Prostate gland (tissue), 2 donors: ENCODE data around the gene INPP5K. TPM values are rescaled to one million over a fixed set of nuclear protein-coding genes. Genes with fewer than 3 reads are reported as not detected.

ENCODE experiments used
- DNase-seq: peaks from one replicate; pipeline ENCODE4 v3.0.0-alpha.2; 2019; ENCODE audit warnings: low spot score
- H3K27ac ChIP-seq, 2 donors: fragments of 200-600 bp; sonication (generic); 2 replicates each; pipeline ENCODE4 v1.5.1; 2017 to 2019
- H3K27me3 ChIP-seq: fragments of 200-600 bp; sonication (generic); replicated peaks from 2 replicates; pipeline ENCODE4 v1.5.1; 2019; ENCODE audit not compliant: insufficient read depth
- H3K36me3 ChIP-seq, 2 donors: fragments of 200-600 bp; sonication (generic); 1 replicate in 1 of 2; 2 replicates in 1 of 2; pipeline versions ENCODE4 v1.5.1 to v1.8.1; 2017 to 2019
- H3K4me1 ChIP-seq: fragments of 200-600 bp; sonication (generic); replicated peaks from 2 replicates; pipeline ENCODE4 v1.5.1; 2019
- H3K4me3 ChIP-seq, 2 donors: fragments of 200-600 bp; sonication (generic); 2 replicates each; pipeline ENCODE4 v1.5.1; 2017 to 2019
- H3K9me3 ChIP-seq: fragments of 200-600 bp; sonication (generic); 2 replicates; pipeline ENCODE4 v1.5.1; 2017
- CTCF ChIP-seq, 4 experiments: fragments of 200-600 bp in 2 of 4; fragments of 450-650 bp in 2 of 4; sonication (generic) in 2 of 4; IDR thresholded peaks; 1 replicate in 3 of 4; 2 replicates in 1 of 4; pipeline ENCODE4 v1.5.1; 2016 to 2019; ENCODE audit warnings: antibody characterized with exemption in 4 of 4, mild to moderate bottlenecking in 2 of 4, moderate library complexity in 2 of 4
- POLR2A ChIP-seq: fragments of 450-650 bp; IDR thresholded peaks from one replicate; pipeline ENCODE4 v1.6.1; 2016; ENCODE audit warnings: antibody characterized with exemption, mild to moderate bottlenecking
- POLR2AphosphoS5 ChIP-seq: sonication (generic); formaldehyde crosslinking; IDR thresholded peaks from one replicate; pipeline ENCODE4 v1.6.1; 2017; ENCODE audit warnings: antibody characterized with exemption
- WGBS: methylation state at CpG from one replicate; pipeline ENCODE4 v1.1.5; 2018; 5-methylcytosine and 5-hydroxymethylcytosine counted together
- intact Hi-C: fragments of 100-400 bp; cut with DNase I; formaldehyde crosslinking; loops from one replicate; pipeline ENCODE4 v1.14.2; 2022
- total RNA-seq, 2 donors: library from RNA; depleted of rRNA; stranded (reverse); fragments of >200 nt; gene quantifications; one replicate each; pipeline ENCODE4 v1.1.0, GENCODE V29; 2016

Gene INPP5K
- total RNA-seq, 2 donors from 2014 or later = 82.7 to 87.4 TPM

- WGBS = 86% methylated on average over 31 of the region's 31 CpGs
- Histone ChIP-seq H3K36me3 (peaks cover 14 to 35% of the 10 kb centered on the region in 2 donors), H3K9me3 (no peaks in the 10 kb centered on the region), H3K27me3 (no peaks in the 10 kb centered on the region), H3K4me1 (no peaks in the 10 kb centered on the region), H3K27ac (no peak overlapping the region), H3K4me3 (no peak overlapping the region)
- no peak for TF ChIP-seq POLR2A
- TF ChIP-seq CTCF (IDR thresholded peaks at IDR 0.05) = no peak
- TF ChIP-seq POLR2AphosphoS5 = no peak
- intact Hi-C loops = no loop called here
- DNase-seq = no peak
These were observed 41.8 kb downstream of the INPP5K start for GRCh38 chr17:1474402-1475189.

GRCh38 chr17:1473841-1474240 is 42.6 kb downstream of the INPP5K start:
- Histone ChIP-seq H3K36me3 (peaks cover 14 to 35% of the 10 kb centered on the region in 2 donors), H3K9me3 (no peaks in the 10 kb centered on the region), H3K4me1 (no peaks in the 10 kb centered on the region), H3K4me3 (no peak overlapping the region), H3K27me3 (no peaks in the 10 kb centered on the region), H3K27ac (no peak overlapping the region)
- no peak for DNase-seq
- WGBS = 89% methylated on average over 10 of the region's 10 CpGs
- intact Hi-C loops = no loop called here
- TF ChIP-seq POLR2A (no peak), POLR2AphosphoS5 (no peak), CTCF (IDR thresholded peaks at IDR 0.05) (no peak)

GRCh38 chr17:1473170-1473569 is 43.2 kb downstream of the INPP5K start:
- Histone ChIP-seq H3K4me3 (no peak overlapping the region), H3K27me3 (no peaks in the 10 kb centered on the region), H3K27ac (no peak overlapping the region), H3K4me1 (no peaks in the 10 kb centered on the region), H3K36me3 (peaks cover 14 to 31% of the 10 kb centered on the region in 2 donors), H3K9me3 (no peaks in the 10 kb centered on the region)
- DNase-seq = no peak
- intact Hi-C loops = no loop called here
- TF ChIP-seq POLR2A (no peak), POLR2AphosphoS5 (no peak), CTCF (IDR thresholded peaks at IDR 0.05) (no peak)
- 68% methylated on average over 11 of the region's 11 CpGs for WGBS

GRCh38 chr17:1471911-1472821 is 44.2 kb downstream of the INPP5K start:
- TF ChIP-seq CTCF (IDR thresholded peaks at IDR 0.05) (no peak), POLR2A (no peak), POLR2AphosphoS5 (no peak)
- intact Hi-C loops = no loop called here
- Histone ChIP-seq H3K4me3 (no peak overlapping the region), H3K27ac (no peak overlapping the region), H3K36me3 (peaks cover 18 to 27% of the 10 kb centered on the region in 2 donors), H3K27me3 (no peaks in the 10 kb centered on the region), H3K9me3 (no peaks in the 10 kb centered on the region), H3K4me1 (no peaks in the 10 kb centered on the region)
- 82% methylated on average over 42 of the region's 42 CpGs for WGBS
- DNase-seq = no peak
